GM21786 (cell line): ENCODE results near the gene MAGEA2B.
"Not testable (repeated sequence)": the region's sequence is repeated elsewhere in the genome, so short reads cannot be mapped to it uniquely, and the experiment has no call there.

ENCODE experiments used
- ATAC-seq: cut with Tn5 transposase; IDR thresholded peaks from one replicate; pipeline ENCODE4 v1.9.1; 2021; ENCODE audit not compliant: unreplicated experiment

MAGEA2B gene

DNA sequence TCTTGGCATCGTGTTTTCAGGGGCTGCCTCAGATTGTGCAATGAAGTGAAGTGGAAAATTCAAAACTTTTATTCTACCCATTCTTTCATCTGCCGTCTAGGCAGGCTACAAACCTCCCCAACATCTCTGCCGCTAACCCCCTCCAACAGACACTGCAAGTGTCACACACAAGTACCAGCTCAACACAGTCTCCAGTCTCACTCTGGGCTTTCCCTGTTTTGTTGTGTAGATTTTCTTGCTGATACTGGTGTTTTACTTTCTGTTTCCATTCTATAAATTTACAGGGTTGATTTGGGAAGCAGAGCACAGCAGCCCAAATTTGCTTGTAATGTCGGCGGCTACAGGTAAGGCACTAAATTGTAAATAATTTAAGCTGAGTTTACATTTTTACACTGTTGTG is 40.4 kb downstream of the MAGEA2B start:
- peak; percentile 56 for ATAC-seq

- not testable (repeated sequence) for ATAC-seq
Measured at GRCh38 chrX:152758918-152759317, 44.5 kb downstream of the MAGEA2B start, which contains the start of gene CSAG3. CSAG3 (plus strand) TSS chrX:152759218.

GRCh38 chrX:152759544-152759943 is 45.1 kb downstream of the MAGEA2B start:
- not testable (repeated sequence) for ATAC-seq

DNA sequence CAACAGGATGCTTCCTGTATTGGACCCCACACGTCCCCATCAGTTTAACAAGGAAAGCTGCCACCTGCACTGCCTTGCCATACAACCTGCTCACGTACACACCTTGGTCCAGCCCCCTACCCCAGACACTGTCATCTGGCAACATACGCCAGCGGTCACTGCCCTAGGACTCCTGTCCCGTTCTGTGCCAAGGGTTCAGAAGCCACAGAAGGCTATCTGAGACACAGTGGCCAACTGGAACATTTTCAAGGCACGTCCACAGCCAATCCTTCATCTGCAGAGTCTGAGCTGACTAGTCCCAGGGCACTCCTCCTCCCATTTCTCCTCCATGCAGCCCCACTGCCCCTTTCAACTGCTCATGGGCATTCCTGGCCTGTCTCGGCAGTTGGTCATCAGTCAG is 47.2 kb downstream of the MAGEA2B start:
- ATAC-seq: not testable (repeated sequence)

DNA sequence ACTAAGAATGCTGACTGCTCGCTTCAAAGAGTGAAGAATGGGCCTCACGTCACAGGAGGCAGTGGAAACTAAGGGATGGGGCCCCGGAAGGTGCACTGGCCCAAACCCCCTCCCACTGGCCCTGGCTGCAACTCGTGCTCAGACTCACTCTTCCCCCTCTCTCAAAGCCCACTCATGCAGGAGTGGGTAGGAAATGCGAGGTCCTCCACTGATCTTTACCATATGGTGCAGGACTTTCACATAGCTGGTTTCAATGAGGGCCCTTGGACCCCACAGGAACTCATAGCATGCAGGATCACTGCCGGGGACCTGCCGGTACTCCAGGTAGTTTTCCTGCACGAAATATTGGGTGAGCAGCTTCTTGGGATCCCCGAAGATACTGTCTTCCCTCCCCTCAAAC is 52.1 kb downstream of the MAGEA2B start:
- ATAC-seq: not testable (repeated sequence)
